Activated gamma-delta T cell (primary cell): ENCODE data around the gene WDR62.
A peak's percentile ranks its signal among the peaks of the same experiment; 100 is the strongest.
"Not testable (repeated sequence)": the region's sequence is repeated elsewhere in the genome, so short reads cannot be mapped to it uniquely, and the experiment has no call there.

Experiments
- DNase-seq: peaks from one replicate; lab custom pipeline; 2025; lab: John Stamatoyannopoulos, UW

Gene WDR62

DNA sequence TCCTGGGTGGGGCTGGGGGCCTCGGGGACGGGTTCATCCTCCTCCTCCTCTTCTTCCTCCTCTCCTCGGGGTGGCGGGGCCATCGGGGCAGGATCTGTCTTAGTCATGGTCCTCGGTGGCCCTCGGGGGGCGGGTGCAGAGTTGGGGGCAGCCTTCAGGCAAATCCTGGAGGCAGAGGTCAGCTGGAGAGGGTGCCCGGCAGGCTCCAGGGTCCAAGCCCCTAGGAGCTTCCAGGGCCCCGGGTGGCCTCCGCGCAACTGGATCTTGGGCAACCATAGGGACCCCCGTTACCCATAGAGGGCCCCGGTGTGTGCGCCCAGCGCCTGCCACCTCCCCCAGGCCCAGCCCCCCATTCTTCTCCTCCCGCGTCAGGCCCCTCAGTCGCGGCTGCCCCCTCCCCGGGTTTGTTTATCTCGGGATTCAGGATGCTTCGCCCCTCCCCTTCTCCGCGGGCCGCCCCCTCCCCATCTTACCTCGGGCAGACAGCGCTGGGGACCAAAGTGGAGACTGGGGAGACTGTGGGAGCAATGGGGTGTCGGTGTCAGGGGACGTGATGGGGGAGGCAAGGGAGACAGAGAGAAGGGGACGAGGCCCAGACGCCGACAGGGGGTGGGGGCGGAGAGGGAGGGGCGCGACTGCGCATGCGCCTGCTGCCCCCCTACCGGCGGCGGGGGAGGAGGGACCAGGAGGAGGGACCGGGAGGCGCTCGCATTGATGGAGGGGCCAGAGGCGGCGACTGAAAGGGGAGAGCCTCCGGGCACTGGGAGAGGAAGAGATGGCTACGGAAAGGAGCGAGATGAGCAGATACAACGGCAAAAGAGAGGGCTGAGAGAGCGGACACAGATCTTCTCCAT, 22.2 kb upstream of the WDR62 start, which contains the start of gene CLIP3:
TSS of gene CLIP3 (minus strand) at position 623 of the 854 bp plus-strand sequence. CDS start at position 107, 516 bp downstream.
- no peak for DNase-seq

DNA sequence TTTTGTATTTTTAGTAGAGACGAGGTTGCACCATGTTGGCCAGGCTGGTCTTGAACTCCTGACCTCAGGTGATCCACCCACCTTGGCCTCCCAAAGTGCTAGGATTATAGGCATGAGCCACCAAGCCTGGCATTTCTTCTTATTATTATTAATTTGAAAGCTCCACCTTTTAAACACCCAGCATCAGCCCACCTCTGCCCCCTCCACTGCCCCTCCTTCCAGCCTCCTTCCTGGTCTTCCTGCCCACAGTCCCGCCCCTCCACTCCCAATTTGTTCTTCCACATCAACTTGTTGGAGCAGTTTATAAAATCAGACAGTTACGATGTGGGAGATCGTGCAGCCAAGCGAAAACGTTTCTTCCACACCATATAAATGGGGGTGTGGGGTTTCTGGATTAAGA, 14.2 kb upstream of the WDR62 start:
- no peak for DNase-seq

DNA sequence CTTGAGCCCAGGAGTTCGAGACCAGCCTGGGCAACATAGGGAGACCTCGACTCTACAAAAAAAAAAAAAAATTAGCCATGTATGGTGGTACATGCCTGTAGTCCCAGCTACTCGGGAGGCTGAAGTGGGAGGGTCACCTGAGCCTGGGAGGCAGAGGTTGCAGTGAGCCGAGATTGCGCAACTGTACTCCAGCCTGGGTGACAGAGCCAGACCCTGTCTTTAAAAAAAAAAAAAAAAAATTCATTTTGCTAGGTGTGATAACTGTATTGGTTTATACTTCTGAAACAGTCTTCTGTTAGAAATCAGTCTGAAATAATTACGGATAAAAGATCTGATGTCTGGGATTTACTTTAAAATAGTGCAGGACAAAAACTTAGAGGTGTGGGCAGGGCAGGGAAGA, 13.6 kb upstream of the WDR62 start:
- not testable (repeated sequence) for DNase-seq

DNA sequence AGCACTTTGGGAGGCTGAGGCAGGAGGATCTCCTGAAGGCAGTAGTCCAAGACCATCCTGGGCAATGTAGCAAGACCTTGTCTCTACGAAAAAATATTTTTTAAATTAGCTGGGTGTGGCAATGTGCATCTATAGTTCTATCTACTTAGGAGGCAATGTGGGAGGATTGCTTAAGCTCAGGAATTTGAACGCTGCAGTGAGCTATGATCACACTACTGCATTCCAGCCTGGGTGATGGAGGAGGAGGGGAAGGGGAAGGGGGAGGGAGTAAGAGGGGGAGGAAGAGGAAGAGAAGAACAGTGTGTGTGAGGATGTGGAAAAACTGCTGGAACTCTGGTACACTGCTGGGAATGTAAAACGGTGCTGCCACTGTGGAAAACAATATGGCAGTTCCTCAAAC, 12.9 kb upstream of the WDR62 start:
- no peak for DNase-seq

DNA sequence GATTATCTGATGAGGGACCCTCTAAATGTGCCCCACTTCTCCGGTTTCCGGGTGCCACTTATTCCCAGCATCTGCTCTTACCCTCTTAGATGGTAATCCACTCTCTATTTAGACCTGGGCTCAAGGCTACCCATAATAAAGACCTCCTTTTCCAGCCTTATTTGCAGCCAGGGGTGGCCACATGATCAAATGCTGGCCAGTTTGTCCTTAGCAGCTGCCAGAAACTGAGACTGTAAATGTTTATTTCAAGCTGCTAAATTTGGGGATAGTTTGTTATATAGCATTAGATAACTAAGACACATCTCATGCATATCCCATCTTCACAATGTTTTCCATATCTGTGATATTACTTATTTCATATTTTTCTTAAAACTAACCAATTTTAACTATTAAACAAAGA, 10.7 kb upstream of the WDR62 start:
- DNase-seq = no peak

DNA sequence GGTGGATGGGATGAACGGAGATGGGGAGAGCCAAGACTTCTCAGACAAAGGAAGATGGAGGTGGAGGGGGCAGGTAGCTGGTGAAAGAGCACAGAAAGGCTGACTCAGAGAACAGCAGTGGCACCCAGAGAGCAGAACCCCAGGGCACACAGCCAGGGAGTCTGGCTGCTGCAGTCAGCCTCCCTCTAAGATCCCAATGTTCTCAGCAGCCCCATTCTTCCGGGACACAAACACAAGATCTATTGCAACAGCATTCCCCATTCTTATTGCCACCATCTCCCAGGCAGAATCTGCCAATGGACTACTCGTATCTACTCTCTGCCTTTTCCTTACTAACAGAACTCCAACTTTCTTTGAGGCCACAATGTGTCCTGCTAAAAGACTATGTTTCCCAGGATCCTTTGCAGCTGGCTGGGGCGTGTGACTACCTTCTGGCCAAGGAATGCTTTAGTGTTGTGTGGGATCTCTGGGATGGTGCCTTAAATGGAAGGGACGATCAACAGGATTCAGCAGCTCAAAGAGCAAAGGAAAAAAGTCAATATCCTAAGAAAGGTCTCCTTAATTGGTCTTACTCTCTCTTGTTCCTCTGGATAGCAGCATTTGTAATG, 8.2 kb upstream of the WDR62 start:
- DNase-seq = no peak

DNA sequence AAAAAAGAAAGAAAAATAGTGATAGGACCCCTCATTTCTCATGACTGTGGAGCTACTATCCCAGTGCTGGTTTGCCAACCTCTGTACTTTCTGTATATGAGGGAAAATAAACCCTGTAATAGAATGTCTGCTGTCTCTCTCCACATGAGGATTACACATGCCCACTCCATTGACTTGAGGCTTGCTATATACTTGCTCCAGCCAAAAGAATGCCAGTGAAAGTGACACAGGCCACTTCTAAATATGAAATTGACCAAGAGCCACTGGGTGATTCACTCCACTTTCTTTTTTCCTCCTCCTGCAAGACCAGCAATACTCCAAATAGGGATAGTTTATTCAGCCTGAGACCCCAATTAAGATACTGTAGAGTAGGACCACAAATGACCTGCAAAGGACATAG, 6.9 kb upstream of the WDR62 start:
- no peak for DNase-seq

DNA sequence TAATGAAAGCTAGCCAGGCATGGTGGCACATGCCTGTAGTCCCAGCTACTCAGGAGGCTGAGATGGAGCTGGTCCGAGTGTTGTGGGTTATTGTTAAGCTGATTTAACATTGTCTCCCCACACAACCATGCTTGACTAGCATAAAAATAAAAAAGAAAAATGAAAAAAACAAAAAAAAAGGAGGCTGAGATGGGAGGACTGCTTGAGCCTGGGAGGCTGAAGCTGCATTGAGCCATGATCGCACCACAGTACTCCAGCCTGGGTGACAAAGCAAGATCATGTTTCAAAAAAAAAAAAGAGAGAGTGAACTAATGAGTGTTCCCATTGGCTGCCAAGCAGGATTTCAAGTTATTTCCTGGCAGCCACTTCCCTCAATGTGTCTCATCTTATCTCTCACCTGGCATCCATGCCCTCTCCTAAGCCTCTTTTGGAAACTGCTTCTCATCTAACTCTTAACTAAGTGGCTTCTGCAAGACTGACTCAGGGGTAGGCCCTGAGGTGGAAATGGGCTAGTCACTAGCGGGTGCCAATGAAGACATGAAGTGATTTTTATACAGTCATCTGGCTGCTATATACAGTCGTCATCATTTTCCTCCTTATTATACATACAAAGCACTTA, 5.5 kb upstream of the WDR62 start:
- DNase-seq = no peak

DNA sequence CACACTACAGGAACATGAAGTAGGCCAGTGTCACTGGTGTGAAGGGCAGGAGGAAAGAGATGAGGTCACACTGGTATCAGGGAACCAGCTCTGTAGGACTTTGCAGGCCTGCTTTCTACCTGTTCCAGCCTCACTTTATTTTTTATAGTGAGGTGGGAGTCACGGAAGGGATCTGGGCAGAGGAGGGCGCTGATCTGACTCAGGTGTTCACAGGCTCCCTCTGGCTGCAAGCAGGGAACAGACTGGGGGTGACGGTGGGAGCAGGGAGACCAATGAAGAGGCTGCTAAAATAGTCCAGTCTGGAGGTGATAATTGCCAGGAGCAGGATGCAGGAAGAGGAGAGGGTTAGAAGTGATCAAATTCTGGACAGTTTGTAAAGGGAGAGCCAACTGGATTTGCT, 3.5 kb upstream of the WDR62 start:
- no peak for DNase-seq

DNA sequence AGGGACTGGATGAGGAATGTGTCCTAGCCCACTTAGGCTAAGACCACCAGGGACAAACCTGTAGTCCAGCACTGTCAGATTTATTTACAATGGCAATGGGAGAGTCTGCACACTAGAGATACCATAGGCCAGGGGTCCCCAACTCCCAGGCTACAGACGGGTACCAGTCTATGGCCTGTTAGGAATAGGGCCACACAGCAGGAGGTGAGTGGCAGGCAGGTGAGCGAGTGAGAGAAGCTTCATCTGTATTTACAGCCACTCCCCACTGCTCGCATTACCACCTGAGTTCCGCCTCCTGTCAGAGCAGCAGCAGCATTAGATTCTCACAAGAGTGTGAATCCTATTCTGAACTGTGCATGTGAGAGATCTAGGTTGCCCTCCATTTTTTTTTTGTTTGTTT, 3.1 kb upstream of the WDR62 start:
- DNase-seq = no peak

DNA sequence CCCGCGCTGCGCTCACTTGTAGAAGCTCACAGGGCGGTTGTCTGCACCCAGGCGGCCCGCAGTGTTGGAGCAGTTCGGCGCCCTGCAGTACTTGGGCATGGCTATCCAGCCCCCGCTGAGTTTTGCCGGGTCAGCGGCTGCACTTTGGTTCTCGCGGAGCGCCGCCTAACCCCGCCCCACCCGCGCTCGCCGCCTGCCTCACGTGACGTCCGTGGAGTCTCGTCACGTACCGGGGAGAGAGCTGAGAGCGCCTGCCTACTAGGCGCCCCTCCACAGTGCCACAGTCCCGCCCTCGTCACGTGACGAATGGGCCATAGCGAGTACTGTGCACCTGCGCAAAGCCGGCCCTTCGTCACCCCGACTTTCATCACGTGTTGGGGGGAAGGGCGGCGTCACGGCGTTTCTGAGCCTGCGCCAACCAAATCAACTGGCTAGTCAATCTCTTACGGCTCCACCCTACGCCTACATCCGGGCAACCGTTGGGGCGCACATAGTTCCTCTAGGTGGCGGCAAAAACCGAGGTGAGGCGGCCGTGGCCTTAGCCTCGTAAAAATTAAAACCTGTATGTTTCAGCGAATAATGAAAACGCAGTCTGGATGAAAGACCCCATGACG, 471 bp upstream of the WDR62 start, which contains the start of gene THAP8:
TSS of gene THAP8 (minus strand) at position 167 of the 614 bp plus-strand sequence. CDS start at position 99, 68 bp downstream.
- DNase-seq = peak; percentile 97

DNA sequence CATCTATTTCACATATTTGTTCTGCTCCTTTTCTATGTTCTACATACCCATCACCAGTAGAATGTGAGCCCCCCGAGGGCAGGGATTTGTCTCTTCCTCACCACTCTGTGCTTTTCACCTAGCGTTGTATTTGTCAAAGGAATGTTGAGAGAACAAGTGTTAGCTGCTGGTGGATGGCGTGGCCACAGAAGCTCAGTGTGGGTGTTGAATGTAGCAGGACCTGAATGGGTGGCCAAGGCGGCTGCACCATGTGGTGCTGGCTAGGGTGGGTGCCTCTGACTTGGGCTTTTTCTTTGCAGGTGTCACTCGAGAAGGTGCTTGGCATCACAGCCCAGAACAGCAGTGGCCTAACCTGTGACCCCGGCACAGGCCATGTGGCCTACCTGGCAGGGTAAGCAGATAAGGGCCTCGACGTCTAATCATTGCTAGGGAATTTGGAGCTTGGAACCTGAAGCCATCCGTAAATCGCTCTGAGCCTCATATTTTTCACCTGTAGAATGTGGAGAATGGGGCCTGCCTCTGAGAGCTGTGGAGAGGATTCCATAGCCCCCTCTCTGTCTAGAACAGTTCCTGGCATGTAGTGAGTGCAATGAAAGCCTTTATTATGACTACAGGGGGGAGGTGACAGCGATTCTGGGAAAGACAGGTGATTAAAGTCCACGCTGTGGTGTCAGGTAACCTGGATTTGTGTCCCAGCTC, 3.9 kb downstream of the WDR62 start:
- DNase-seq = no peak

DNA sequence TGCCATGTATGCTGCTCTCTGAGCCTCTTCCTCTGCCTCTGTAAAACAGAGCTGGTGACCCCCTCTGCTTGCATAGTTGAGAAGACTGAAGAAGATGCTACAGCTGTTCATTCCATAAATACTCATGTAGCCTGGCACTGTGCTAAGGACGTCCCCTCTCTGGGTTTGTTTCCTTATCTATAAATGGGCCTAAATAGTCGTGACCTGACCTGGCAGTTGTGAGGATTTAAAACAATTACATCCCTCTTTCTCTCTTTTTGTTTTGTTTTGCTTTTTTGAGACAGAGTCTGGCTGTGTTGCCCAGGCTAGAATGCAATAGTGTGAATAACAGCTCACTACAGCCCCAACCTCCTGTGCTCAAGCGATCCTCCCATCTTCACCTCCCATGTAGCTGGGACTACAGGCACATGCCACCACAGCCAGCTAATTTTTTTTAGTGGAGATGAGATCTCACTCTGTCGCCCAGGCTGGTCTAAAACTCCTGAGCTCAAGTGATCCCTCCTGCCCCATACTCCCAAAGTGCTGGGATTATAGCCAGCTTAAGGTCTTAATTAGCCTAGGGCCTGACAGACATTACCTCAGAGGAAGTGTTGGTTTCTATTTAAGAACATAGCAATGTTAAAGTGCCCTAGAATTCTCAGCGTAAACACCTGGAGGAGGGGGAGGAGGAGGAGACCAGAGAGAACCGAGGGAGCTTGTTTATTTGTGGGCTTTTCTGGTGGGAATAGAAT, 4.6 kb downstream of the WDR62 start:
- no peak for DNase-seq

DNA sequence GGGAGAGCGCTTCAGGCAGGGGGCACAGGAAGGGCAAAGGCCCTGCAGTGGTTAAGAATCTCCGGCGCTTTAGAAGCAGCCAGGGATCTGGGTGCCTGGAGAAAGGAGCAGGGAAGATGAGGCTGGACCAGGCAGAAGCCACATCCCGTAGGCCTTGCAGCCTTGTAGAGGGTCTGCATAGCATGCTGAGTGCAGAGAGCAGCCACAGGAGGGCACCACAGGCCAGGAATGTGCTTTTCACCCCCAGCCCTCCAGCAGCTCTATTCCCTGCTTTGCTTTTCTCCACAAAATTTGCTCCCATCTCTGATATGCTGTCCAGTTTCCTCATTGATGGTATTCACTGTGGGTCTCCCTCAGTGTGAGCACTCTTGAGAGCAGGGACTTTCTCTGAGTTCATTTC, 5.7 kb downstream of the WDR62 start:
- DNase-seq = no peak

DNA sequence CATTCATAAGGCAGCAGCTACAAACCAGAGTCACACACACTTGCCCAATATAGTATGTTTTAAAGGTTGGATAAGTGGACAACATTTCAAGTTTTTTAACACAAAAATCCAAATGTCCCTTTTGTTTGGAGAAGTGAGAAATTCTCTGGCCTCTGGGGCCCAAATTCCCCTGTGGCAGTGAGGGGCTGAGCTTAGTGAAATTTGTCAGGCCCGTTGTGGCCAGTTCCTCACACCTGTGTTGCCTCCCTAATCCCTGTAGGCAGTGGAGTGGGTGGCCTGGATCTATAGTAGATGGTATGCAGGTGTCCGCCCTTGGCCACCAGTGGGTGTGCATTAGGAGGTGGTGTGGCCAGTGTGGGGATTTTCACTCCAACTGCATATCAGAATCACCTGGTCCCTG, 6.7 kb downstream of the WDR62 start:
- no peak for DNase-seq

DNA sequence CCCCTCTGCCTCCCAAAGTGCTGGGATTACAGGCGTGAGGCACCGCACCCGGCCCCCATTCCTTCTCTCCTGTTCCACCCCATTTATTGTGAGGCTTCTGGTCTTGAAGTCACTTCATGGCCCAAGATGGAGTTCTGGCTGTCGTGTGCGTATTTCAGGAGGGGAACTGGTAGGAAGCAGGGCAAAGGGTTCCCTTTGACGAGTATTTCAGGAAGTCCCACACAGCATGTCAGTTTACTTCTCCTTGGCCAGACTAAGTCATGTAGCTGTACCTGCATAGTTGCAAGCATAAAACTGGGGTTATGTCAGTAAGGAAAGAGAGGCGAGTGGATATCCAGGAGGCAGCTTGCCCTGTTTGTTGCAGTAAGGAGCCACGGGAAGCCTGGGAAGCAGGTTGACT, 10.1 kb downstream of the WDR62 start:
- no peak for DNase-seq

DNA sequence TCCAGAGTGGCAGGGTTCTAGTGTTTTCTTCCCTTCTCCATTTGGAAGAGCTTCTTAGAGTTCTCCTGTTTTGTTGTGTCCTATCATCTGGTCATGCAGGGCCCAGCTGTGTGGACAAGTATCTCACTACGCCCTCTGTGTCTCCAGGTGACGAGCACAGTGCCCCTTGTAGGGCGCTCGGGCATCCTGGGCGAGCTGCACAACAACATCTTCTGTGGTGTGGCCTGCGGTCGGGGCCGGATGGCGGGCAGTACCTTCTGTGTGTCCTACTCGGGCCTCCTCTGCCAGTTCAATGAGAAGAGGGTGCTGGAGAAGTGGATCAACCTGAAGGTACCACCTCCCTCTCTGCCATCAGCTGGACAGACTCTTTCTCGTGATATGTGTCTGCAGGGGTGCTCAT, 13.0 kb downstream of the WDR62 start:
- no peak for DNase-seq

DNA sequence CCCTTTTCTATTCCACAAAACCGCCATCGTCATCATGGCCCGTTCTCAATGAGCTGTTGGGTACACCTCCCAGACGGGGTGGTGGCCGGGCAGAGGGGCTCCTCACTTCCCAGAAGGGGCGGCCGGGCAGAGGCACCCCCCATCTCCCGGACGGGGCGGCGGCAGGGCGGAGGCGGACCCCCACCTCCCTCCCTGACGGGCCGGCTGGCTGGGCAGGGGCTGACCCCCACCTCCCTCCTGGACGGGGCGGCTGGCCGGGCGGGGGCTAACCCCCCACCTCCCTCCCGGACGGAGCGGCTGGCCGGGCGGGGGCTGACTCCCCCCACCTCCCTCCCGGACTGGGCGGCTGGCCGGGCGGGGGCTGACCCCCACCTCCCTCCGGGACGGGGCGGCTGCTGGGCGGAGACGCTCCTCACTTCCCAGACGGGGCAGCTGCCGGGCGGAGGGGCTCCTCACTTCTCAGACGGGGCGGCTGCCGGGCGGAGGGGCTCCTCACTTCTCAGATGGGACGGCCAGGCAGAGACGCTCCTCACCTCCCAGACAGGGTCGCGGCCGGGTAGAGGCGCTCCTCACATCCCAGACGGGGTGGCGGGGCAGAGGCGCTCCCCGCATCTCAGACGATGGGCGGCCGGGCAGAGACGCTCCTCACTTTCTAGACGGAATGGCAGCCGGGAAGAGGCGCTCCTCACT, 14.3 kb downstream of the WDR62 start:
- not testable (repeated sequence) for DNase-seq

DNA sequence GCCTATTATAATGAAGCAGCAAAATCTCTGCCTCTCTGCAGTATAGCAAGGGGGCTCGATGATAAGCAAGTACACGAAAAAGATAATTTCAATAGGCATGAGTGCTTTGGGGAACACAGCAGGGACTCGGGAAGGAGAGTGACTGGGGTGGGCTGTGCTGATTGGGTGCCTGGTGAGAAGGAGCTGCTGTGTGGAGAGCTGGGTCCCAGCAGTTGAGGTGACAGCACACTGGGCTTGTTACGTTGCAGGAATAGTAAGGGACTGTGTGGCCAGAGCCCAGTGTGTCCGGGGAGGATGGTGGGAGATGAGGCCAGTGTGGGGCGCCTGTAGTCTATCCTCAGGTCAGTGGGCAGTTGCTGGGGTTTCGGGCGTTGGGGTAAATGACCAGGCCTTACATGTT, 17.4 kb downstream of the WDR62 start:
- DNase-seq = no peak

DNA sequence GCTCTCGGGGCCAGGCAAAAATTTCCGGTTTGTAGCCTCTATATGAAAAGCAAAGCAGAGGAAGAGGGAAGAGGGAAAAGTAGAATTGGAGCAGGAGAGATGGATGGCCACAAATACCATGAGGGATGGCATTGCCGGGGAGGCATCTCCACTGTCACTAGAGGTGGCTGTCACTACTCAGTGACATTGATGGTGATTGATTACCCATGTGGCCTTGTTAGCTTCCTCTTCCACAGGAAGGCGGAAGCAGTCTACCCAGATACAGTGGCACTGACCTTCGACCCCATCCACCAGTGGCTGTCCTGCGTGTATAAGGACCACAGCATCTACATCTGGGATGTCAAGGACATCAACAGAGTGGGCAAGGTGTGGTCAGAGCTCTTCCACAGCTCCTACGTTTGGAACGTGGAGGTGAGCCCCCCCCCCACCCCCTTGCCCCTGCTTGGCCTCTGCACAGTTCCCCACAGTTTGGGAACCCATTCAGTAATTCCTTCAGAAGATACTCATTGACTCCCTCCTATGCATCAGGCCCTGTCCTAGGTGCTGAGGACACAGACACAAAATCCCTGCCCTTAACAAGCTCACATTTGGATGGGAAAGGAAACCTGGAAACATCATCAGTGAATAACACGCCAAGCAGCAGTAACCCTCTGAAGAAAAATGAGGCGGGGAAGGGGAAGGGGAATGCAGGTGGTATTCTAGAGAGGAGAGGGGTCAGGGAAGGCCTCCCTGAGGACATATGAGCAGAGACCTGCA, 18.6 kb downstream of the WDR62 start:
- DNase-seq = no peak
